ENCODE data around the gene ACP1.

ACP1 gene

DNA sequence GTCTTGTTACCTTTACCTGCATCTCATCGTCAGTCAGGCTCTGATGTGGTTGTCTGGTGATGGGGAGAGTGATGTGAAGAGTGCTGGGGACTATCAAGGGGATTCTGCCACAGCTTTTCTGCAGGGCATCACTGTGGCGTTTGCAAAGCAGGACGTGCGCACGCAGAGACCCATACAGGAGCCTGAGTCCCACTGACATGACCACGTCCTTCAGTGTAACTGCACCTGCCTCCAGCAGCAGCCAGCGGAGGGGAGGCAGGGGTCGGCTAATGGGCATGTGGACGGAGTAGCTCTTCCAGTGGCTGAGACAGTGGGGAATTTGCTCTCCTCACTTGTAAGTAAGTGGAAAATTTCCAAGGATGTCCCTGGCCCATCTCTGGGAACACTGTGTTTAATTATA, 16.6 kb downstream of the ACP1 start:
- H3K4me3 Mint-ChIP-seq: no peak overlapping the region
- no peaks in the 10 kb centered on the region for H3K4me1 Mint-ChIP-seq (ENCODE audit: low read depth)
- H3K36me3 Mint-ChIP-seq (ENCODE audit: low read depth): peaks cover 66% of the 10 kb centered on the region
- H3K9me3 Mint-ChIP-seq: no peaks in the 10 kb centered on the region
- H3K27ac Mint-ChIP-seq: no peak overlapping the region
- peaks cover 12% of the 10 kb centered on the region for H3K27me3 Mint-ChIP-seq

DNA sequence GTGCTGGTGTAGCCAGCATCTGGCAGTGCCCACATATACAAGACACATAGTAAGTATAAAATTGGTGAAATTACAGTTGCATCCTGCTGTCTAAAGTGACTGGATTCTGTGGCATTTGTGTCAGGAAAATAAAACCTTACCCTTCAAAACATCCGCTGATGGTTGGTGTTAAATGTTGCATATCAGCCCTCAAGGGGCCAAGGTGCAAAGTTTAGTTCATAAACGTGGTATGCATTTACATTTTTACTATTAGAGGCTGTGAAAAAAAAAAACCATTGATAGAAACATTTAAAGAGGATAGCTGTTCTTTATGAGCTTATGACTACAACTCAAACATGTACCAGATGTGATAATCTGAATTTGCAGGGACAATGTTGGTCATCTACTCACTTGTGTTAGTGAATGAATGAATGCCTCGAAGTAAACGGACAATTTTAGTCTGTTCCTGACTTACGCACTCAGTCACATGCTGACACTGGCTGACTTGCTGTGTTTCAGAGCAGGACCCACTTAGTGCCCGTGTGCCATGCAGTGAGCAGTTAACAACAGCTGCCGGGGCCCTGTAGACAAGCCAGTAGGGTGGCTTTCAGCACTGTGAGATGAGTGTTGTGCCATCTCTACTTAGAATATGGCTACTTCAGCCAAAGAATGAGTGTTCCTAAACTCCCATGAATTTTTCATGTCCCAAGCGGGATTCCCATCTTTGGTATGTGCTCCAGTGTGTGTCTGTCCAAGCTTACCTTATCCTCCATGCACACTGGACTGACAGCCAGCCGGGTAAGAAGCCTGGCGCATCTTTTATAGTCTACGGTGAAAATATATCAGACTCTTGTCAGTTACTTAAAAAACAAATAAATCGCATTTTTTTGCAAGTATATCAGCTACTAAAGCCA, 17.9 kb downstream of the ACP1 start:
- no peak overlapping the region for H3K27ac Mint-ChIP-seq
- H3K4me3 Mint-ChIP-seq: no peak overlapping the region
- H3K27me3 Mint-ChIP-seq: peaks cover 21% of the 10 kb centered on the region
- H3K4me1 Mint-ChIP-seq (ENCODE audit: low read depth): peaks cover 4% of the 10 kb centered on the region
- no peaks in the 10 kb centered on the region for H3K9me3 Mint-ChIP-seq
- H3K36me3 Mint-ChIP-seq (ENCODE audit: low read depth): peaks cover 53% of the 10 kb centered on the region

DNA sequence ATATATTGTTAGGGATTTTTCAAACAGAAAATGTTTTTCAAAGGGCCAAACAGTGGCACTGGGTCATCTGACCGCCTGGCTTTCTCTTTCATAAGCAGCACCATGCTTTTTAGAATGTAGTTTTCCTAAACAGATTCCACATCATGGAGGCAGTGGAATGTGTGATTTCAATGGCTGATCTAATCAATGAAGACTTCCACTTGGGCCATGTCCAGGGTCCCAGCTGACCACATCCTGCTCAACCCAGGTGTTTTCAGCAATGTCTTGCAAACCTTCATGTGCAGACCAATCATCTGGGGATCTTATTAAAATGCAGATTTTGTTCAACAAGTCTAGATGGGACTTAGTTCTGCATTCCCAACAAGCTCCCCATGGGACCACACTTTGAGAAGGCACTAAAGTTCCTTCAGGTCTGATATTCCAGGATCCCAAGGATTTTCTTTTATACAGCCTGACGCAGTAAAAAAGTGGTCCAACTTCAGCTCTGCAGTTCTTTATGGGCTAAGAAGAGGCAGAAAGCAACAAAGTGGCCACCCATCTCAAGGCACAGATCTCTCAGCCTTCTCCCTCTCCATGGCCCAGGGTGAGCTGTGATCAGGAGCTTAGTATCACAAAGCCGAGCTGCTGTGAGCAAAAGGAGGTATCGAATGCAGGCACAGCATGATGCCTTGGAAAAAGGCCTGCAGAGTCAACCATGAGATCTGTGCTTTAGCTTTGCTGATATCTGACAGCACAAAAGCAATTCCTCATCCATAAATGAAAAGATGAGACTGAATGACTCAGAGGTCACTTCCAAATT, 19.4 kb downstream of the ACP1 start:
- H3K36me3 Mint-ChIP-seq (ENCODE audit: low read depth): peaks cover 37% of the 10 kb centered on the region
- peaks cover 21% of the 10 kb centered on the region for H3K27me3 Mint-ChIP-seq
- no peak overlapping the region for H3K27ac Mint-ChIP-seq
- no peak overlapping the region for H3K4me3 Mint-ChIP-seq
- no peaks in the 10 kb centered on the region for H3K9me3 Mint-ChIP-seq
- H3K4me1 Mint-ChIP-seq (ENCODE audit: low read depth): peaks cover 4% of the 10 kb centered on the region

DNA sequence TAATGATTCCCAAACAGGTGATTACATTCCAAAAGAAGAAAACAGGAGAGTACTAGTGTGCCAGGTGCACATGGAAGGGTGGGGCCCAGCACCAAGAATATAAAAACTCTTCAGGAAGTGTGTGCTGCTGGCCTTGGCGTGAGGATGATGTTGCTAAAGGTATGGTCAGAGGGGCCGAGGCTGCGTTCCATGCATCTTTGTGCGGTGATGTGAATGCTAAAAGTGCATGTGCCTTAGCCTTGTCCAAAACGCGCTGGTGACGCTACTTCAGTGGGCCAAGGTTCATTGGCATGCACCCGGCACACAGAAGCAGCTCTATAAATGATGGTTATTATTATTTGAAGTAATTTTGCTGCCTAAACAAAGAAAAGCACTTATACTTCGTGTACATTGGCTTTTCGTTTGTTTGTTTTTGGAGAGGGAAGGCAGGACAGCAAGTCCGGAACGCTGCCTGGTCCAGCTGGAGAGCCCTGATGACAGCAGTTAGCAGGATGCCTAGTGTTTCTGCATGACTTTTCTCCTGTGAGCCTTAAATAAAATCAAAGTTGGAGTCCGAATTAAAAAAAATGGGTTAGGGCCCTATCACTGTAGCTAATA, 20.2 kb downstream of the ACP1 start:
- Mint-ChIP-seq H3K4me1 (ENCODE audit: low read depth) (peaks cover 10% of the 10 kb centered on the region), H3K36me3 (ENCODE audit: low read depth) (peaks cover 32% of the 10 kb centered on the region), H3K27ac (no peak overlapping the region), H3K9me3 (no peaks in the 10 kb centered on the region), H3K27me3 (peaks cover 27% of the 10 kb centered on the region), H3K4me3 (no peak overlapping the region)

DNA sequence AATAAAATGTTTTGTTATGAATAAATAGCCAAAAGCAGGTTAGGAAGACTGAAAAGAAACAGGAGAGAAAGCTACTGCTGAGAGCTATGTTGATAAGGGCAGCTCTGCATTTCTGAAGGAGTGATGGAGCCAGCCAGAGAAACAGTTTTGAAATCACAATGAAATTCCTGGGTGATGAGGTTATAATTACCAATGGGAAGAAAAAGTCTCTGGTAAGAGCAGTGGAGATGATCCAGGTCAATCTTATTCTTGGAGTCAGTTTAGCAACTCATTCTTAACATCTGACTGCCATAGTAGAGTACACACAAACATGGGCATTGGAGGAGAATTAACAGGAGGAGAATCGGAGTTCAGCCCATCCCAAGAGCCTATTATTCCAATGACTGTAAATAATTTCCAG, 20.8 kb downstream of the ACP1 start:
- Mint-ChIP-seq H3K4me1 (ENCODE audit: low read depth) (peaks cover 11% of the 10 kb centered on the region), H3K27ac (no peak overlapping the region), H3K36me3 (ENCODE audit: low read depth) (peaks cover 27% of the 10 kb centered on the region), H3K9me3 (no peaks in the 10 kb centered on the region), H3K4me3 (no peak overlapping the region), H3K27me3 (peaks cover 31% of the 10 kb centered on the region)

DNA sequence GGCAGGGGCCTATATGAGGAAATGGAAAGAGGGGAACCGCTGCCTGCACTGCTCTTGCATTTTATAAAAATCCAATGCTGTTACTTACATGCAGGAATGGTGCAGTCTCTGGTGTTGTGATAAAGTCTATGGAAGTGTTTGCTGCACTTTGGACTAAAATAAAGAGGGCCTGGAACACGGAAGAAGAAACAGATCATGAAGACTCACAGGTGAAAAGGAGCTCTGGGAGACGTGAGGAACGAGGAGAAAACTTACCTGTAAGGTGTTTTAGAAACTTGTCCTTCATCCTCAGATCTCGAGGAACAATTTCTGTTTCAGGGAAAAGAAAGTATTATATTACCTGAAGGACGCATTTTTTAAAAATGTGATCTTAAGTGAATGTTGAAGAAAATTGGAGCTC, 21.3 kb downstream of the ACP1 start:
- peaks cover 11% of the 10 kb centered on the region for H3K4me1 Mint-ChIP-seq (ENCODE audit: low read depth)
- no peak overlapping the region for H3K27ac Mint-ChIP-seq
- no peak overlapping the region for H3K4me3 Mint-ChIP-seq
- H3K36me3 Mint-ChIP-seq (ENCODE audit: low read depth): peaks cover 22% of the 10 kb centered on the region
- H3K27me3 Mint-ChIP-seq: peaks cover 36% of the 10 kb centered on the region
- no peaks in the 10 kb centered on the region for H3K9me3 Mint-ChIP-seq

DNA sequence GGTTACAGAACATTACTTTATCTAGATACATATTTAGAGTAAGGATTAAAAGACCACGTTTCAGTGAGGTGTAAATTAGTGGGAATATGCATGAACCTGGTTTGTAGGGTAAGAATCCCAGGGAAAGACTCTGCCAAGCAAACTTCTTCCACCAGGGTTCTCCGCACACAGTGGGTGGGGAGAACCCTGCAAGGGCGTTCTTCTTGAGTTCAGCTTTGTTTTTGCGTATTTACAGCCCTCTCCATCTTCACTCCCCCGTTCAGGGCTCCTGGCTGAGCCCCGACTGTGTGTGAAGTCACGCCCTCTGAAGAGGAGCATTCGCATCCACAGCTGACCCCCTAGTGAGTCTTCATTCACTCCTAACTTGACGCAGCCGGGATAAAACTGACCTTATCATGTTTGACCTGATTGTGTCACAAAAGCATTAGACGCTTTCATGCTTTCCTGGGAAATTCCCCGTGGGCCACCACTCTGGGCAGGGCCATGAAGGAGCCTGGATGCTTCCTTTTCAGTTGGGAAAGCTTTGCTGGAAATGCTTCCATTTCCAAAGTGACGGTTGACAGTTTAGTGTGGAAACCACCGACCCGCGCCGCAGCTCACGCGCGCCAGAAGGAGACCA, 22.1 kb downstream of the ACP1 start:
- H3K4me1 Mint-ChIP-seq (ENCODE audit: low read depth): peaks cover 11% of the 10 kb centered on the region
- no peaks in the 10 kb centered on the region for H3K9me3 Mint-ChIP-seq
- peaks cover 40% of the 10 kb centered on the region for H3K27me3 Mint-ChIP-seq
- peak overlapping the region; percentile 45 for H3K4me3 Mint-ChIP-seq
- H3K27ac Mint-ChIP-seq: no peak overlapping the region
- peaks cover 14% of the 10 kb centered on the region for H3K36me3 Mint-ChIP-seq (ENCODE audit: low read depth)

DNA sequence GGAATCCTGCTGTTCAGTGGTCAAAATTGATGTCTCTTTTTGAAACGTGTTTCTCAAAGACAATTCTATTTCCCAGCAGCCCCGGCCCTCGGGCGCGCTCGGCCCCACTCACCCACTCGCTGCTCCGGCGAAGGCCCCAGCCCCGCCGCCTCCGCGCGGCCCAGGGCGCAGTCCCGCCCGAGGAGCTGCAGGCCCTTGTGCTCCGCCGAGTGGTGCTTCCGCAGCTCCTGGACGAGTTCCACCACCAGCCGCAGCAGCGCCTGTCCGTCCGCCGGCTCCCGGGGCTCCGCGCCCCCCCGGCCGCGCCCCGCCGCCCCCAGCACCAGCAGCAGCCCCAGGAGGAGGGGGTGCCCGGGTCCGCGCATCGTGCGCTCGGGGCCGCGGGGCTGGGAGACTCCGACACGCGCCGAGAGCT, 22.7 kb downstream of the ACP1 start:
- Mint-ChIP-seq H3K4me1 (ENCODE audit: low read depth) (peaks cover 11% of the 10 kb centered on the region), H3K27me3 (peaks cover 41% of the 10 kb centered on the region), H3K9me3 (no peaks in the 10 kb centered on the region), H3K4me3 (peak overlapping the region; percentile 45), H3K27ac (no peak overlapping the region), H3K36me3 (ENCODE audit: low read depth) (peaks cover 8% of the 10 kb centered on the region)

DNA sequence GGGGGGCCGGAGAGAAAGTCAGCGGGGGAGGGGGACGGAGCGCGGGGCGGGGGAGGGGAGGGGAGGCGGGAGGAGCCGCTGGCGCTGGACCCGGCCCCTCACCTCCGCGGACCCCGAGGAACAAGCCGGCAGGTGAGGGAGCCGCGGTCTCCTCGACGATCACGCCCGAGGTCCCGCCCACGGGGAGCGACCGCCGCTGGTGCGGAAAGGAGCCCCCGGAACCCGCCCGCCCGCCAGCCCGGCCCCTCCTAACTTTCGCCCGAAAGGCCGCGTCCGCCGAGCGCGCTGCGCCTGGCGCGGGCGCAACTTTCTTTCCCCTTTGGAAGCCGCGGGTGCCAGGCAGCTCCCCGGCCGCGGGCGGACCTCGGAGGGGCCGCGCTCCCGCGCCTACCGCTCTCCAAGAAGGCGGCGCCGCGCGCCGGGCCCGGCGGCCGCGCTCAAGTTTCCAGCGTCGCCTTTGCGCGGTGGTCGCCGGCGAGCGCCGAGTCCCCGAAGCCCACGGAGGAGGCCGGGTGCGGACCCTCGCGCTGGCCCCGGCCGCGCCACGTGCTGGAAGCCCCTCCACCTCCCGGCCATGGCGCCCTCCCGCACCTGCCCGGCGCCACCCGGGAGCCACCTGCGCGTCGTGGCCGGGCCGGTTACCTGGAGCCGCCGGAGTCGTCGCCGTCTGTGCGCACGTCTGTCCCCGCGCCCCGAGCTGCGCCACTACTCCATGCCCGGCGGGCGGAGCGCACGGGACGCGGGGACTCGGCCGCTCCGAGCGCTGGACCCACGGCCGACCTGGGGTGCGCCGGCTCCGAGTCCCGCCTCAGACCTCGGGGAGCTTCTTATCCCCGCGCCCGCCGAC, 23.4 kb downstream of the ACP1 start, which contains the start of gene ALKAL2:
TSS of gene ALKAL2 (minus strand) at position 181 of the 847 bp plus-strand sequence. CDS start 256 bp downstream, outside the sequence.
- H3K4me3 Mint-ChIP-seq: peak within 1 kb of the TSS; percentile 45

DNA sequence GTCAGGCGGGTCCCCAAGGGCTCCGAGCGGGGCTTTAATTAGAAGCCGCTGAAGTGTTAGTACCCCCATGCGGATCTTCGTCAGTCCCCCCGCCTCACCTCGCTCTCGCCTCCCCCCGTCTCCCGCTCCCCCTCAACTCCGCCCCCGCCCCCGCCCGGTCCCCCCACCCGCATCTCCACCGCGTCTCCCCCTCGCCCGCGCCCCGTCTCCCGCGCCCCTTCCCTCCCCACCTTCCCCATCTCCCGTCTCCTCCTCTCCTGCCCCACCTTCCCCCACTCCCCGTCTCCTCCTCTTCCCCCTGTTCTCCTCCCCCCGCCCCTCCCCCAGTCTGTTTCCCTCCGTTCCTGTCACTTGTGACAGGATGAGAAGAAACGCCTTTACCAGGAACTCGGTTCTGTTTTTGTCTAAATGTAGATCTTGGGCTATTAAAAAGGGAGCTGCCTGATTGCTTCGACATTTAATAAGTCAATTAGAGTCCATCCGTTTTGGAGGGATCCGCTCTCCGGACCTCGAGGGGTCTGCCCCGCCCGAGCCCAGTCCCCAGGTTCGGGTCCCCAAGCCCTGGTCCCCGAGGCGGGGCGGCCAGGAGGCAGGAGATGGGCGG, 24.1 kb downstream of the ACP1 start:
- Mint-ChIP-seq H3K9me3 (no peaks in the 10 kb centered on the region), H3K27me3 (peaks cover 41% of the 10 kb centered on the region), H3K4me1 (ENCODE audit: low read depth) (peaks cover 11% of the 10 kb centered on the region), H3K4me3 (peak overlapping the region; percentile 13), H3K27ac (no peak overlapping the region), H3K36me3 (ENCODE audit: low read depth) (no peaks in the 10 kb centered on the region)

More for the DNA sequence above, 23.4 kb downstream of the ACP1 start, which contains the start of gene ALKAL2:
- Mint-ChIP-seq H3K36me3 (ENCODE audit: low read depth) (peaks cover 5% of the 10 kb centered on the region), H3K27me3 (peaks cover 41% of the 10 kb centered on the region), H3K27ac (no peak within 1 kb of the TSS), H3K4me1 (ENCODE audit: low read depth) (peaks cover 11% of the 10 kb centered on the region), H3K9me3 (no peaks in the 10 kb centered on the region)

DNA sequence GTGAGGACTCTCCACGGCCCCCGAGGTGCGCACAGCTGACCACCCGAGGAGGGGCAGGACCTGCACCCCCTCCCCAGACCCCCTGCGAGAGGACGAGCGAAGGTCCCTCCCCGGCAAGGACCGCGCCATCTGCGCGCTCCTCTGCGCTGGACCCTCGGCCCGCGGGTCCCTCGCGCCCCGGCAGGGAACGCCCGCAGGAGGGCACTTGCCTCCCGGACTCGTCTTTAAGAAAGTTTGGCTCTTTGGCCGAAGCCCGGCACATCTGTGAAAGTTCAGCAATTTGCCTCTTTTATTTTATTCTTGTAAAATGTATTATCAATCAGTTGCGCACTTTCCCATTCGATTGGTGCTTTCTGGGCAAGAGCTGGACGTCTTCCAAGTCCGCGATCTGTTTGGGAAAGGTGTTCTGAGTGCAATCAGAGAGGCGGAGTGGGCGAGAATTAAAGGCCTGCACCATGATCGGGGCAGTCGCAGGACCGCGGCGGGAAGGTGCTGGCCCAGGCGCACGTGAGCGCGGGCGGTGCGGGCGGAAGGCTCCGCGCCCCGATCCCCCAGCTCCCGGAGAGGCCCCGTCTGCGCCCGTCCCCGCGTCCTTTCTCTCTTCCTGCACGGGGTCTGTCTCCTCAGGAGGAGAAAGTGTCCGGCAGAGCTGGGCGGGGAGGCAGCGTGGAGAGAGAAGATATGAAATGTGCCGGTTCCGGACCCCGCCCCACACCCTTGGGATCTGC, 24.8 kb downstream of the ACP1 start:
- Mint-ChIP-seq H3K4me3 (peak overlapping the region; percentile 68), H3K4me1 (ENCODE audit: low read depth) (peaks cover 11% of the 10 kb centered on the region), H3K36me3 (ENCODE audit: low read depth) (no peaks in the 10 kb centered on the region), H3K27me3 (peaks cover 44% of the 10 kb centered on the region), H3K9me3 (no peaks in the 10 kb centered on the region), H3K27ac (no peak overlapping the region)

DNA sequence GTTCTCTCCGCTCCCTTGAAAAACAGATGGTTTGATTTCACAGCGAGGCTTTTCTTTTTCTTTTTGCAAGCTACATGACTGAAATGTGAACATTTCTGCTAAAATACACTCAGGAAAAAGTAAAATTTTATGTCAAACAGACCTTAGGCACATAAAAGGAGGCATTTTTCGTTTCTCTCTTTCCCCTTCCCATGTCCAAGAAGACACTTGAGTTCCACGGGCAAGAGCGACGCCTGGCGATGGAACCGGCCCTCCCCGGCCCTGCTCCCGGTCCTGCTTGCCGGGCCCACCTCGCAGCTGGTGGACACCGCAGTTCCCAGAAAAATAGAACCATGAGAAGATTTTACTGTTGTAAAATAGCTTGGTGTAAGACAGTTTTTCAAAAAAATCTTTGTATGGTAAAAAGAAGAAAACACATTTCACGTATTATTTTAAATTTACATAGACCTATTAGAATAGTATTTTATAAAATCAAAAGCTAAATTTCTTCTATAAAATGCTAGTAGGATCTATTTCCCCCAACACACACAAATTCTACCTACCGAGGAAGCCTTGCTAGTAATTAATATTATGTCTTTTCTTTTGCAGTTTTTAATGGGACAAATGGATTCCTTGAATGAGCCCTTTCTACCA, 25.5 kb downstream of the ACP1 start:
- no peaks in the 10 kb centered on the region for H3K36me3 Mint-ChIP-seq (ENCODE audit: low read depth)
- H3K27me3 Mint-ChIP-seq: peaks cover 47% of the 10 kb centered on the region
- H3K9me3 Mint-ChIP-seq: no peaks in the 10 kb centered on the region
- no peak overlapping the region for H3K27ac Mint-ChIP-seq
- peaks cover 11% of the 10 kb centered on the region for H3K4me1 Mint-ChIP-seq (ENCODE audit: low read depth)
- peak overlapping the region; percentile 68 for H3K4me3 Mint-ChIP-seq

DNA sequence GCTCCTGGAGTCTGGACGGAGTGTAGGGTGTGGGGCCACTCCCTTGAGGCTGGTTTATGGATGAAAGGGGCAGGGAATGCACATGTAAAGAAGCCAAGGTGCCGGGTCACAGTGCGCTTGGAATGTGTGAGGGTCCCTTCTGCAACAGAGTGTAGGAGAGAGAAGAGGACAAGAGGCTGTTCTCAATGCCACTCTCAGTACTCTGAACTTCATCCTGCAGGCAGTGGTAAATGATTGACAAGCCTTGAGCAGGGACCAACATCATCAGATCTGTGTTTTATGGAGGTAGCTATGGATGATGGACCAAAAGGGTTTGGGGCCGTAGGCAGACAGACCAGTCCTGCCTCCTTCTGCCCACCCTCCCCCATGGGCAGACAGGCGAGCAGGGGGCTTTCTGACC, 30.3 kb downstream of the ACP1 start:
- no peaks in the 10 kb centered on the region for H3K36me3 Mint-ChIP-seq (ENCODE audit: low read depth)
- H3K4me3 Mint-ChIP-seq: no peak overlapping the region
- H3K27ac Mint-ChIP-seq: no peak overlapping the region
- H3K4me1 Mint-ChIP-seq (ENCODE audit: low read depth): peaks cover under 1% of the 10 kb centered on the region
- H3K27me3 Mint-ChIP-seq: peaks cover 43% of the 10 kb centered on the region
- H3K9me3 Mint-ChIP-seq: no peaks in the 10 kb centered on the region
